HG03103 (cell line): Measurements from ENCODE around the gene APOL1.

Experiments used
- ATAC-seq: cut with Tn5 transposase; IDR thresholded peaks from one replicate; pipeline ENCODE4 v1.9.1; 2021; ENCODE audit warnings: low read depth; ENCODE audit not compliant: unreplicated experiment

The APOL1 gene

DNA sequence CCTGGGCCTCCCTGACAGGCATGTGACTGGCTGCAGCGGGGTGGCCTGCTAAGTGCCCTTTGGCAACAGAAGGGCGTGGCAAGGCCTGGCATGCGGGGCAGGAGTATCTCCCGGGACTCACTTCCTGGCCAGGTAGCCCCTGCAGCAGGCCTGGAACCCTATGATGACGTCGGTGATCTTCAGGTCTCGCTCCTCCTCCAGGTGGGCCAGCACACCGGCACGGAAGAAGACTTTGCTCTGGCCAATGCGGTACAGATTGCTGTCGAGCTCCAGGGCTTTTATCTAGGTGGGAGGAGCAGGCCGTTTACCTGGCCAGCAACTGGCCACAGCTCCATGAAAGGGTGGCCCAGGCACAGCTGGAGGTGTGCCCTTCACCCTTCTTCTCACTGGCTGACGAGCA lies 50.9 kb downstream of the APOL1 start:
- no peak for ATAC-seq

DNA sequence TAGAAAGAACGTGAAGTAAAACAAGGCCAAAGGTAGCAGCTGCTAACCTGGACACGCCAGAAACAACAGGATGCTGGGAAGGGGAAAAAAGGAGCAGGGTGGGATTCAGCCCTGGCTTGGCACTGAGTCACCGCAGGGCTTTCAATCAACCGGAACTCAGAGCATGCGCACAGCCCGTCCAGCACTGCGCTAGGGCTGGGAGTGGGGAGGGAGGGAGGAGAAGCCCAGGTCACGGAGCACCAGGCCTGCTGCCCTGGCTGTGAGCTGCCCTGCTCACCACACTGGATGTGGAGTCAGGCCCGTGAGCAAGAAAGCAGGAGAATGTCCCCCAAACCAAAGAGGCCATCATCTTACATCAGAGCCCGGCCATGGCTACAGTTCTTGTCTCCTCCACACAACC lies 51.5 kb downstream of the APOL1 start:
- no peak for ATAC-seq

DNA sequence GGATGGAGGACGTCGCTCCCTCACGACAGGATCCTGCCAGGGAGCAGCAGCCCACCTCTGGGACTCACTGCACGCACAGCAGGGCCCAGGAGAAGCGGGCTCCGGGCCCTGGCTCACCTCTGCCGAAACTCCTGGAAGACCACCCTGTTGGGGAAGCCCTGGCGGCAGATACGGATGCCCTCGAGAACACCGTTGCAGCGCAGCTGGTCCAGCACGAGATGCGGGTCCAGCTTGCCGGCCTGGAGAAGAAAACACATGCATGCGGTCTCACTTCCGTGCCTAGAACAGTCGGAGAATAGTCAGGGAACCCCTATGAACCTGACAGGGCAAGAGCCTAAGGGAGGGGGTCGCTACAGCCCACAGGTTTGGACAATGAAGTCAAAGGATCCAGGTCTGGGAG lies 52.9 kb downstream of the APOL1 start:
- no peak for ATAC-seq

DNA sequence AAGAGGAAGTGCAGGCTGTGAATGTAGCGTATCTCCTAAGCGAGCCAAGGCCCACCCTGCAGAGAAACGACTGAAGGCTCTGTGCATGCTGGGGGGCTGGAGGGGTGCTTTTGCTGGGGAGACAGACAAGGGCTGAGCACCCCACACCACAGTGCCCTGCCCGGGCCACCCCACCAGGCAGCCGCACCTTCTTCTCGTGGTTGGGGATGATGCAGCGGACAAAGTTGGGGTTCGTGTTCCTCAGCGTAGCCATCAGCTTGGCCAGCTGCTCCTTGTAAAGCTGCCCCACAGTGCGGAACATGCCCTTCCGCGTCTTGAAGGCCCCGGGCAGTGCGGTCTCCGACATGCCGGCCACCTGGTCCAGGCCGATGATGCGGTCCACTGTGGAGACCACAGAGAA lies 53.3 kb downstream of the APOL1 start:
- no peak for ATAC-seq

DNA sequence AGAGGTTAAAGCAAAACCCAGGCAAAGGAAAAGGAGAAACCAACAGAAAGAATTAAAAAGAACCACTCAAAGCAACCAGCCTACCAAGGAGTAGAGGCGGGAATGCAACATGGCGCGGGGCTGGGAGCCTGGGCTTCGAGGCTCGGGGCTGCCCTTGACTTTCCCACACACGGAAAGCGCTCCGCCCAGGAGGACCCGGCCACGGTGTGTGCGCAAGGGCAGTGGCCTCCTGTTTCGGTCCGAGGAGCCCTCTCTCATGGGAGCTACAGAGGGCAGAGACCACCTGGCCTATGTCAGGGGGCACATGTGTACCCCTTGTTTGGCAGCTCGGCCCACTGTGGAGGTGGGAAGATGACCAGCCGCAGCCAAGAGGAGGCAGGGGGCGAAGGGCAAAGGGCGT lies 55.9 kb downstream of the APOL1 start:
- no peak for ATAC-seq

DNA sequence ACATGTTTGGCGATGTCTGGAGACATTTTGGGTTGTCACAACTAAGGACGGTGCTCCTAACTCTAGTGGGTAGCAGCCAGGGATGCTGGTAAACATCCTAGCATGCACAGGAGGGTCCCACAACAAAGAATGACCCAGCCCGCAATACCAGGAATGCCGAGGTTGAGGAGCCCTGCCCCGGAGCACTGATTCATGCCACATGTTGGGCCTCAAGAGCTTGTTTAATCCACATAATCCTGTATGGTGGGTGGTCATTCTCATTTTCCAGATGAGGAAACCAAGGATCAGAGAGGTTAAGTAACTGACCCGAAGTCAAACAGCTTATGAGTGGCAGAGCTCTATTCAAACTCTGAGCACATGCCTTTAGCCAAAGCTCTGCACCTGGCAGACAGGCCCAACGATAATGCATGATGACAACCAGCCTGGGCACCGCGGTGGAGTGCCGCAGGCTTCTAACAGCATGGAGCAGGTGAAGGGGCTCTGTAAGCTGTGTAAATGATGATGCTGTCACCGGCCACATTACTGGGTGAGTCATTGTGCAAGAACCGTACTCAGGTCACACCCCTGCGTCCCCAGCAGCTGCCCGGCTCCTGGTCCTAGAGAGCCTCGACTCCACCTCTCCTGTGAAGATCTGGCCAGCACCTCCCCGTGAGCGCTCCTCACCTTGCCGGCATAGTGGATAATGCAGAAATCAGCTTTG lies 58.6 kb downstream of the APOL1 start:
- ATAC-seq, result no peak

DNA sequence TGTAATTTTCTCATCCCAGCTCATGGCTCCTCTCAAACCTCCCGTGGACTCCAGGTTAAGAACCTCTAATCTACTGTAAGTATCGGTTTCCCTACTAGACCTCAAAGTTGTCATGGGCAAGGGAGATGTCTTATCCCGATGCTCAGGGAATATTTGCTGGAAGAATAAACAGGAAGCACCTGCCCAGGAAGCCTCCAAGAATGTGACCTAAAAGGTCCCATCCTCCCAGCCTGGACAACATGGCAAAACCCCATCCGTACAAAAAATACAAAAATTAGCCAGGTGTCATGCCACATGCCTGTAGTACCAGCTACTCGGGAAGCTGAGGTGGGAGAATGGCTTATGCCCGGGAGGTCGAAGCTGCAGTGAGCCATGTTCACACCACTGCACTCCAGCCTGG lies 62.4 kb downstream of the APOL1 start:
- no peak for ATAC-seq

DNA sequence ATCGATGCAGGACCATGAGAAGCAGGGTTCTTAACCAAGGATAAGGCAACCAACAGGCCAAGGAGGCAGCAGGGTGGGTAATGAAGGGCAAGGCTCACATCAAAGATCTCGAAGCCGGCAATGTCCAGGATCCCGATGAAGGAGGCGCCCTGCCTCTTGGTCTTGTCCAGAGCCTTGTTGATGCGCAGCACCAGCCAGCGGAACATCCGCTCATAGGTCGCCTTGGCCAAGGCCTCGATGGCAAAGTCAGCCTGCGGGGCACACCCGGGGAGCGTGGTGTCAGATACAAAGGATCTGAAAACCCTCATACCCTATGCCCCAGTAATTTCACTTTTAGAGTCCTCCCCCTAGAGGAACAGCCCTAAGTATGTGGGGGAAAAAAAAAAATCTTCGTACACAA lies 63.5 kb downstream of the APOL1 start:
- no peak for ATAC-seq
